Epithelial cell of esophagus (primary cell): ENCODE results near the gene RPS5.

Experiments used
- DNase-seq: peaks from one replicate; pipeline ENCODE4 v3.0.0; 2010; ENCODE audit warnings: low read depth
- H3K4me3 ChIP-seq: 2 replicates; pipeline ENCODE4 v1.5.1; 2011; ENCODE audit warnings: mild to moderate bottlenecking, low read length, control low read depth
- TF ChIP-seq, protein P1 (sequence below): IDR thresholded peaks from 2 replicates; pipeline ENCODE4 v1.5.1; 2011; ENCODE audit warnings: low read depth, mild to moderate bottlenecking, low read length, control low read depth, inconsistent platforms; ENCODE audit not compliant: insufficient read depth; ENCODE audit errors: missing control alignments

The RPS5 gene

DNA sequence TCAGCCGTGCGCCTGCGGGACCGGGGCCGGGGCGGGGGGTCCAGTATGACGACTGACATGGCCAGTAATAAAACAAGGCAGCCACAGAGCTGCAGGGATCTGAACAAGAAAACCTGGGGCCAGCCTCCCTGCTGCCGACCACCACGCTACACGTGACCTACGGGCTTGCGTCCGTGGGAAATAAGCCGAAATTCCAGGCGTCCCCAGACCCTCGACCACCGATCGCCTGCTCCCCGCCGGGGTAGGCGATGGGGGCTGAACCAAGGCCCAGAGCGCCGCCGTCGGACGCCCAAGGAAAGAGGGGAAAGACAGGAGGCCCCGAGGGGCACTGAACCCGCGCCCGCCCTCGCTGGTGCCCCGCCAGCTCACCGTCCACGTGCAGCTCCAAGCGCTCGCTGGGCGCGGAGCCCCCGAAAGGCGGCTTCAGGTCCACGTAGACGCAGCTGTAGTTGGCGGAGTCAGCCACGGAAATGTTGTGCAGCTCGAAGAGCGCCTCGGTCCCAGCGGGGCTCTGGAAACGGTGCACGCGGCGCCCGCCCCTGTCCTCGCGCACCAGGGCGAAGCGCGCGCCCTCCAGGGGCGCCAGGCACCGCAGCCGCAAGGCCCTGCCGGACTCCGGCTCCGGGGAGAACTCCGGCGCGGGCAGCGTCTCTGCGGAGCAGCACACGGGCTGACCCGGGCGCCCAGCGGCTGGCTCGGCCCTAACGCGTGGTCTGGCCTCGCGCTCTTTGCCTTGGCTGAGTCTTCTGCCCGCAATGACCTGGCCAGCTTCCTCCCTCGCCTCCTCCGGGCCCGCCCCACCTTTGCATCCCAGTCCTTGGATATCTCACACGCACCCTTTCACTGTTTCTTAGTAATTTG lies 36.8 kb upstream of the RPS5 start:
- no peak for DNase-seq
- H3K4me3 ChIP-seq, result no peak overlapping the region
- TF ChIP-seq, protein P1, sequence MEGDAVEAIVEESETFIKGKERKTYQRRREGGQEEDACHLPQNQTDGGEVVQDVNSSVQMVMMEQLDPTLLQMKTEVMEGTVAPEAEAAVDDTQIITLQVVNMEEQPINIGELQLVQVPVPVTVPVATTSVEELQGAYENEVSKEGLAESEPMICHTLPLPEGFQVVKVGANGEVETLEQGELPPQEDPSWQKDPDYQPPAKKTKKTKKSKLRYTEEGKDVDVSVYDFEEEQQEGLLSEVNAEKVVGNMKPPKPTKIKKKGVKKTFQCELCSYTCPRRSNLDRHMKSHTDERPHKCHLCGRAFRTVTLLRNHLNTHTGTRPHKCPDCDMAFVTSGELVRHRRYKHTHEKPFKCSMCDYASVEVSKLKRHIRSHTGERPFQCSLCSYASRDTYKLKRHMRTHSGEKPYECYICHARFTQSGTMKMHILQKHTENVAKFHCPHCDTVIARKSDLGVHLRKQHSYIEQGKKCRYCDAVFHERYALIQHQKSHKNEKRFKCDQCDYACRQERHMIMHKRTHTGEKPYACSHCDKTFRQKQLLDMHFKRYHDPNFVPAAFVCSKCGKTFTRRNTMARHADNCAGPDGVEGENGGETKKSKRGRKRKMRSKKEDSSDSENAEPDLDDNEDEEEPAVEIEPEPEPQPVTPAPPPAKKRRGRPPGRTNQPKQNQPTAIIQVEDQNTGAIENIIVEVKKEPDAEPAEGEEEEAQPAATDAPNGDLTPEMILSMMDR, result no peak

DNA sequence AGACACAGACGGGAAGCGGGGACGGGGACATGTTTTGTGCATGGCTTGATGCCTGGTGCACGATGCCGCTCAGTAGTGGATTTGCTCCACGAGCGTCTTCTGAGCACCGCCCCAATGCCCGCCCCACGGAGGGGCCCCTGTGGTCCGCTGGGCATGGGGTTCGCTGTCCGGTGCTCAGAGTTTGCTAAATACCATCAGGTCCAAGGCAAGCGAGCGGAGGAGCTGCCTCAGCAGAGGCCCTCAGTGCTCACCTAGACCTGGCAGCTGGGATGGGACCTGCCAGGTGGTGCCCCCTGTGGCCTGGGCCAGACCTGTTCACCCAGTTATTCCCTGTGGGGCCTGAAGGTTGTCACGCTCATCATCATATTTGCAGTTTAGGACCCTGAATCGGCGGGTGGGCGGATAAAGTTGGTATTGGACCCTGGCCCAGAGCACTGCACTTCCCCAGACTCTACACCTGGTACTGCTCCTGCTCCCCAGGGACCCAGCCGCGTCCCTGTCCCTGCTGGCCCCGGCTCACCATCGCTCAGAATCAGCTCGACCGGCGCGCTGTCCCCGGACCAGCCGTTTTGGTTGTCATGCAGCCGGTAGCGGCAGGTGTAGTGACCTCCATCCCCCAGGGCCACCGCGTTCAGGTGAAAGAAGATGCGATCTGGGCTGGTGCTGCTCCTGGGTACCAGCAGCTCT lies 36.1 kb upstream of the RPS5 start:
- TF ChIP-seq, protein P1, result no peak
- no peak overlapping the region for H3K4me3 ChIP-seq
- no peak for DNase-seq

DNA sequence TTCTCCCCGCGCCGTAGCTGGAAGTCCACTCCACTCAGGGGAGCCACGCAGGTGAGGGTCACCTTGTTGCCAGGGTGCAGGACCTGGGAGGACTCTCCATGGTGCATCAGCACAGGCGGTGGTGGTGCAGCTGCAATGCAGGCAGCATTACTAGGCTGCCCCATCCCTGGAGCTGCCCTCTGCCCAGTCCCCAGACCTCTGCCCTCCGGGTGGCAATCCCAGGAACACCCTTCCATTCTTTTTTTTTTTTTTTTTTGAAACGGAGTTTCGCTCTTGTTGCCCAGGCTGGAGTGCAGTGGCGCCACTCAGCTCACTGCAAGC lies 35.6 kb upstream of the RPS5 start:
- no peak overlapping the region for H3K4me3 ChIP-seq
- DNase-seq, result no peak
- TF ChIP-seq, protein P1, result no peak

DNA sequence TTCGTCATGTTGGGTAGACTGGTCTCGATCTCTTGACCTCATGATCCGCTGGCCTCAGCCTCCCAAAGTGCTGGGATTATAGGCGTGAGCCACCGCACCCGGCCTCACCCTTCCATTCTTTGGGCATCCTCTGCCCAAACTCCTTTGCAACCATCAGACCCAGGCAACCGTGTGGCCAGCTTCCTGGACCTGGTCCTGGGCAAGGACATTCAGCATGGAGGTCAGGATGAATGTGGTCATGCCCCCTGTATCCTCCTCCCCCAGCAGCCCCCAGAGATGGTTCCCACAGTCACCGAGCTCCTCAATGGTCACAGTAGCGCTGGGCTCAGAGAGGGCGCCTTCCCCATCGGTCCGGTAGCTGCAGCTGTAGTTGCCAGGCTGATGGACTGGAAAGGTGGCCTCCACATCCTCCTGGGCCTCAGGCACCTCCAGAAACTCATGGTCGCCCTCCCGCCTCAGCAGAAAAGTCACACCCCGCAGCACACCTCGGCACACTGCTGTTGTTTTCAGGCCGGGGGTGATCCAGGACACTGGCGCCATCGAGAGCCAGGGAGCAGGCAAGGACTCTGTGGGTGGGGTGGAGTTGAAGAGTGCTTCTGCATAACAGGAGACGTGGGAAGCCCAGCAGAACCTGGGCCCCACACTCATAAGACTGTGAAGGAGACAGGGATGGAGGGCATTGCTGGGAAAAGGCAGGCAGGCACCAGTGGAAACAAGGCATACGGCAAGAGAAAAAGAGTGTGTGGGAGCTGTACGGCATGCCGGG lies 34.9 kb upstream of the RPS5 start:
- TF ChIP-seq, protein P1, result no peak
- H3K4me3 ChIP-seq, result no peak overlapping the region
- DNase-seq, result no peak

DNA sequence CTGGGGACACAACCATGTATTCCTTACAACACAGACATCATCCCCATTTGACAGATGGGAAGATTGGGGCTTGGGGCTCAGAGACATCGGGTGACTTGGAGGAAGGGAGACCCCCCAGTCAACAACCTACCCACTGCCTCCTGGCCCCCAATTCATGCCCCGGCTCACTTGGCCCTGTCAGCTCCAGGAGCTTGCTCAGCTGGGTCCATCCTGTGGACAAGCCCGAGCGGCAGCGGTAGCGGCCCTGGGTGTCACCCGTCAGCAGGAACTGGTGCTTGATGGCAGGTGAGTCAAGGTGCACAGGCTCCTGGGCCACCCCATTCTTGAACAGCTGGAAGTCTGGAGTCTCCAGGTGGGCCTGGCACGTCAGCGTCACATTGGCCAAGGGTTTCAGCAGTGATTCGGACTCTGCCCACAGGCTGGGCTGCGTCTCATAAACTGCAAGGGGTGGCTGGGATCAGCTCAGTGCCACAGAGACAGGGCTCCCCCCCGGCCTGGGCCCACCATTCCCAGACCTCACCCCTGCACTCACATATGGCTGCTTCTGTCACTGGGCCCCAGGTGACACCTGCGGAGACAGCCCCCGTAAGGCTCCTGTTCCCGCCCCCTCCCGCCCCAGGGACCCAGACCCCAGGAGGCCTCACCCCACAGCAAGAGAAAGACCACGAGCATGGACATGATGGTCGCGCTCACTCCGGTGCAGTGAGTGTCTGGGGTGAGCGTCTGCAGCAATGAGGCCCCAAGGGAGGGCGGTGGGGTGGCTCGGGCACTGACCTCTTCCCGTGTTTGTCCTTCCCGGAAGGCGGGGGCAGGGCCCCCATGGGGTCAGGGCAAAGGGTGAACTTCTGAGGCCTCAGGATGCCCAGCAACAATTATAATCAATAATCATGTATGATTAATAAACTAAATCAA lies 34.1 kb upstream of the RPS5 start, which contains the start of gene A1BG:
TSS of gene A1BG (minus strand) at position 733 of the 912 bp plus-strand sequence. CDS start at position 678, 55 bp downstream.
- H3K4me3 ChIP-seq, result no peak within 1 kb of the TSS
- no peak for DNase-seq
- TF ChIP-seq, protein P1, result no peak
